ENCODE data around the gene ABCA8. TPM values are rescaled to one million over a fixed set of nuclear protein-coding genes. Genes with fewer than 3 reads are reported as not detected.

The ABCA8 gene
- polyA plus RNA-seq, 1 experiment = 13.8 TPM

DNA sequence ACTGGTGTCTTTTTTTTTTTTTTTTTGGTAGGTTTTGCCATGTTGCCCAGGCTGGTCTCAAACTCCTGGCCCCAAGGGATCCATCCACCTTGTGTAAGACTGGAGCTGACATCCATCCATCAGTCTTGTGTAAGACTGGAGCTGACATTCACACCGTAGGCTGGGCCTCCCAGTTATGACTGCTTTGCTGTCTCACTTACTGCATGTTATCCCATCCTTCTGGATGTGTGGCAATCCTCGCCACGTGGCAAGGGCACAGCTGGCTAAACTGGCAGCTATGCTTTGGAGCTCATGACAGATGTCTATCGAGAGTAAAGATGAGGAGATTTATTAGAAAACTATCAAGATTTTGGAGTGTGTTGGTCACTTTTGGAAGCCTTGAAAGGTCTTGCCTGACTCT lies 115.1 kb downstream of the ABCA8 start:
- no peak overlapping the region for H3K27ac ChIP-seq (ENCODE audit: low read depth, low read length)
- ChIA-PET POLR2A (no interaction called here), CTCF (no interaction called here)
- H3K27me3 ChIP-seq (ENCODE audit: control insufficient read depth, insufficient read depth, low read length) = no peaks in the 10 kb centered on the region
- TF ChIP-seq CTCF (IDR thresholded peaks at IDR 0.05; ENCODE audit: low read depth, low read length) = no peak
- H3K4me3 ChIP-seq (ENCODE audit: low read depth, low read length) = no peak overlapping the region
- H3K9me3 ChIP-seq (ENCODE audit: control insufficient read depth, insufficient read depth, low read length) = no peaks in the 10 kb centered on the region
- DNase-seq (ENCODE audit: low read depth, low spot score) = no peak

- Histone ChIP-seq H3K9me3 (ENCODE audit: control insufficient read depth, insufficient read depth, low read length) (no peaks in the 10 kb centered on the region), H3K27ac (ENCODE audit: low read depth, low read length) (no peak overlapping the region), H3K4me3 (ENCODE audit: low read depth, low read length) (no peak overlapping the region), H3K27me3 (ENCODE audit: control insufficient read depth, insufficient read depth, low read length) (no peaks in the 10 kb centered on the region)
- CTCF ChIA-PET = no interaction called here
- TF ChIP-seq CTCF (IDR thresholded peaks at IDR 0.05; ENCODE audit: low read depth, low read length) = no peak
- DNase-seq (ENCODE audit: low read depth, low spot score) = peak; percentile 24
- POLR2A ChIA-PET = no interaction called here
These were observed 120.1 kb downstream of the ABCA8 start for GRCh38 chr17:68835071-68835470.

- ChIA-PET POLR2A (no interaction called here), CTCF (no interaction called here)
- Histone ChIP-seq H3K4me3 (ENCODE audit: low read depth, low read length) (no peak overlapping the region), H3K27ac (ENCODE audit: low read depth, low read length) (no peak overlapping the region), H3K27me3 (ENCODE audit: control insufficient read depth, insufficient read depth, low read length) (no peaks in the 10 kb centered on the region), H3K9me3 (ENCODE audit: control insufficient read depth, insufficient read depth, low read length) (no peaks in the 10 kb centered on the region)
- TF ChIP-seq CTCF (IDR thresholded peaks at IDR 0.05; ENCODE audit: low read depth, low read length) = no peak
- no peak for DNase-seq (ENCODE audit: low read depth, low spot score)
These were observed 120.8 kb downstream of the ABCA8 start for GRCh38 chr17:68834328-68834836.

GRCh38 chr17:68832109-68832802 lies 122.9 kb downstream of the ABCA8 start:
- ChIA-PET POLR2A (no interaction called here), CTCF (no interaction called here)
- no peak for TF ChIP-seq CTCF (IDR thresholded peaks at IDR 0.05; ENCODE audit: low read depth, low read length)

GRCh38 chr17:68831170-68831569 lies 124.0 kb downstream of the ABCA8 start:
- CTCF ChIA-PET = no interaction called here
- H3K27me3 ChIP-seq (ENCODE audit: control insufficient read depth, insufficient read depth, low read length) = no peaks in the 10 kb centered on the region
- no peak for DNase-seq (ENCODE audit: low read depth, low spot score)
- no peak overlapping the region for H3K27ac ChIP-seq (ENCODE audit: low read depth, low read length)
- POLR2A ChIA-PET = no interaction called here
- no peak for TF ChIP-seq CTCF (IDR thresholded peaks at IDR 0.05; ENCODE audit: low read depth, low read length)
- H3K9me3 ChIP-seq (ENCODE audit: control insufficient read depth, insufficient read depth, low read length) = peaks cover 4% of the 10 kb centered on the region; the same call in 1 of the 2 replicates
- no peak overlapping the region for H3K4me3 ChIP-seq (ENCODE audit: low read depth, low read length)

More at GRCh38 chr17:68832109-68832802, 122.9 kb downstream of the ABCA8 start:
- no peak overlapping the region for H3K27ac ChIP-seq (ENCODE audit: low read depth, low read length)
- no peak overlapping the region for H3K4me3 ChIP-seq (ENCODE audit: low read depth, low read length)
- no peak for DNase-seq (ENCODE audit: low read depth, low spot score)
- H3K9me3 ChIP-seq (ENCODE audit: control insufficient read depth, insufficient read depth, low read length) = peaks cover 4% of the 10 kb centered on the region; the same call in 1 of the 2 replicates
- no peaks in the 10 kb centered on the region for H3K27me3 ChIP-seq (ENCODE audit: control insufficient read depth, insufficient read depth, low read length)

Data from AG04450 (cell line).